ENCODE data around the gene CNTN2.

GRCh38 chr1:205013683-205014367, 29.2 kb upstream of the CNTN2 start:
- TF ChIP-seq POLR2A (IDR thresholded peaks at IDR 0.05) (no peak), CTCF (IDR thresholded peaks at IDR 0.05) (no peak), POLR2AphosphoS5 (IDR thresholded peaks at IDR 0.05; ENCODE audit: insufficient read depth in 1 of 2, low read depth in 1 of 2) (no peak)
